ENCODE results near the gene AP4B1.

Gene AP4B1

DNA sequence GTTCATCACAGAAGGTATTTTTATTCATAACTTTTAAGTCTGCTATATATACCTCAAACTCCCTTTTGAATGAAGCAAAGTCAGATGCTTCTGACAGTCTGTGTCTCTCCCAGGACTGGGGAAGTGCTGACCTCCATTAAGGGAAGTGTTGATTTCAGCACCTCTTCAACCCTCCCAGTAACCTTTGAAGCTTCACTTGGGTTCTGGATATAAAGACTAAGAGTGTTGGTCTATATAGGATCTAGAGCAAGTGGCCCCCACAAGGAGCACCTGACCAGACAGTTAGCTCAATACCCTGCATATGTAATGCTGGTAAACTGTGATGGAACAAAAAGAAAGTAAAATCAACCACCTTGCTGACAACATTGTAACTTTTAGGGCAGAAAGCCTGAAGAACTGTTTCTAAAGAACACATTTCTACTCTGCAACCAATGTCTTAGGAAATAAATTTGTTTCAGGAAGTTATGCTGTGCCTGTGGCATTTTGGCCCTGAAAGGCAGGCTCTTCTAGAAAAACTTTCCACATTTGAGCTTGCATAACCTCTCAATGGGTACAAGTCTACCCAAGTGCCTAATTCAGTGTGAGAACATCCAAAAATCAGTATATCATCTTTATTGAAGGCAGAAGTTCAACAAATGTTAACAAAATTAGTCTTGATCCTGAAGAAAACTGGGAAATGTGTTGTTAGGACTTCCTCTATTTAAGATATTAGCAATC is 32.2 kb downstream of the AP4B1 start:
- DNase-seq (ENCODE audit: extremely low read depth, low read depth): no peak
- H3K4me3 ChIP-seq (replicated peaks; ENCODE audit: low read depth, low read length): no peak overlapping the region
- TF ChIP-seq, protein P1, sequence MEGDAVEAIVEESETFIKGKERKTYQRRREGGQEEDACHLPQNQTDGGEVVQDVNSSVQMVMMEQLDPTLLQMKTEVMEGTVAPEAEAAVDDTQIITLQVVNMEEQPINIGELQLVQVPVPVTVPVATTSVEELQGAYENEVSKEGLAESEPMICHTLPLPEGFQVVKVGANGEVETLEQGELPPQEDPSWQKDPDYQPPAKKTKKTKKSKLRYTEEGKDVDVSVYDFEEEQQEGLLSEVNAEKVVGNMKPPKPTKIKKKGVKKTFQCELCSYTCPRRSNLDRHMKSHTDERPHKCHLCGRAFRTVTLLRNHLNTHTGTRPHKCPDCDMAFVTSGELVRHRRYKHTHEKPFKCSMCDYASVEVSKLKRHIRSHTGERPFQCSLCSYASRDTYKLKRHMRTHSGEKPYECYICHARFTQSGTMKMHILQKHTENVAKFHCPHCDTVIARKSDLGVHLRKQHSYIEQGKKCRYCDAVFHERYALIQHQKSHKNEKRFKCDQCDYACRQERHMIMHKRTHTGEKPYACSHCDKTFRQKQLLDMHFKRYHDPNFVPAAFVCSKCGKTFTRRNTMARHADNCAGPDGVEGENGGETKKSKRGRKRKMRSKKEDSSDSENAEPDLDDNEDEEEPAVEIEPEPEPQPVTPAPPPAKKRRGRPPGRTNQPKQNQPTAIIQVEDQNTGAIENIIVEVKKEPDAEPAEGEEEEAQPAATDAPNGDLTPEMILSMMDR (IDR thresholded peaks at IDR 0.05; ENCODE audit: low read depth, low read length, missing control alignments): no peak

DNA sequence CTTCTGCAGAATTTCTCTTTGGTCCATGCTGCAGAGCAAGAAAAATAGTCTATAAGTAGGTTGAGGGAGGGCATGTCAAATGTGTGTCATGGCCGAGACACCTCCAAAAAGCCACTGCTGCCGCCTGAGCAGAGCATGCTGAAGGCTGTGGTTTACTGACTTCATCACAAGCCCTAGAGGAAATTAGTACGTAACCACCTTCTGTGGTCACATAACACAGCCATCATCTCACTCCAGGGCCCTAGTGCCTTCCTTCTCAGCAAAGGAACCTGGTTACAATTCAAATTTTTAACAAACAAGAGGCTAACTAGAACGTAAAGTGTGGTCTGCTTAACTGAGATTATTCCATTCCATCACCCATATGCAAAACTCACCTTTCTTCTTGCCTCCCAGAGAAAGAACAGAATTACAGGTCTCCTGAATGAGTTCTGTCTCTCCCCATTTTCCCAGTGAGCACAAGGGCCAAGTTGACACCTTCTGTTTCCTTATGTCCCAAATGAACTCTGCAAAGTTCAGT is 32.9 kb downstream of the AP4B1 start, which contains the start of gene PTPN22:
TSS of gene PTPN22 (minus strand) at position 116 of the 517 bp plus-strand sequence.
- TF ChIP-seq, protein P1 (IDR thresholded peaks at IDR 0.05; ENCODE audit: low read depth, low read length, missing control alignments): no peak
- no peak within 1 kb of the TSS for H3K4me3 ChIP-seq (replicated peaks; ENCODE audit: low read depth, low read length)
- DNase-seq (ENCODE audit: extremely low read depth, low read depth): peak; percentile 38

DNA sequence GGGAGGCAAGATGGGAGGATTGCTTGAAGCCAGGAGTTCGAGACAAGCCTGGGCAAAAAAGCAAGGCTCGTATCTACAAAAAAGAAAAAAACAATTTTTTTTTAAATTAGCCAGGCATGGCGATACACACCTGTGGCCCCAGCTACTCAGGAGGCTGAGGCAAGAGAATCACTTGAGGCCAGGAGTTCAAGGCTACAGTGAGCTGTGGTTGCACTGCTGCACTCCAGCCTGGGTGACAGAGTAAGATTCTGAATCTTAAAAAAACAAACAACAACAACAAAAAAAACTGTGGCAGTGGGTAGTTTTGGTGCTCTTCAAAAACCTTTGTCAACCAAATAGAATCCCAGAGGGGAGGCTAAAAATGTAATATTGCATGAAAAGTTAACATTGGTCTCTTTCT is 33.8 kb downstream of the AP4B1 start:
- TF ChIP-seq, protein P1 (IDR thresholded peaks at IDR 0.05; ENCODE audit: low read depth, low read length, missing control alignments): no peak
- no peak overlapping the region for H3K4me3 ChIP-seq (replicated peaks; ENCODE audit: low read depth, low read length)
- DNase-seq (ENCODE audit: extremely low read depth, low read depth): no peak

DNA sequence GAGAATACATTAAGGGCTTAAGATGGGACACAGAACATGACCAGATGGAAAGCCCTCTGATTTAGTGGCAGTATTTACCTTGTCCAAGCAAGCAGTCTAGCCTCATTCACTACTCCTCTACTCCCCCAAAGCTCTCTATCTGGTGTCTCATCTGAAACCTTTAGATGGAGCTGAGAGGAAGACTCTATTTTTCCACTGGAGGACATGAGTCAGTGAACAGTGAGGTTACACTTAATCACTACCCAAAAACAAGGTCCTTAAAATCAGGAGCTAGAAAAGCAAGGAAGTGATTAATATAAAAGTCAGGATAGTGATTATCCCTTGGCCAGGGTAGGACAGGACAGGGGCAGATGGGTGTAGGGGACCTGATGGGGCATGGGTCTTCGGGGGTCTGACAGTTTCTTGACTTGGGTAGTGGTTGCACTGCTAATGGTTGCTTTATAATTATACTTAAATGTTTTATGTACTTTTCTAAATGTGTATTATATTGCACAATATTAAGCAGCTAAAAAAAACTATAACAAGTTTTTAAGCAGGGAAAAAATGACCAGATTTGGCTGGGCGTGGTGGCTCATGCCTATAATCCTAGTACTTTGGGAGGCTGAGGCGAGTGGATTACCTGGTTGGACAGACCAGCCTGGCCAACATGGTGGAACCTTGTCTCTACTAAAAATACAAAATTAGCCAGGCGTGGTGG is 36.1 kb downstream of the AP4B1 start:
- no peak for DNase-seq (ENCODE audit: extremely low read depth, low read depth)
- no peak overlapping the region for H3K4me3 ChIP-seq (replicated peaks; ENCODE audit: low read depth, low read length)
- TF ChIP-seq, protein P1 (IDR thresholded peaks at IDR 0.05; ENCODE audit: low read depth, low read length, missing control alignments): no peak

DNA sequence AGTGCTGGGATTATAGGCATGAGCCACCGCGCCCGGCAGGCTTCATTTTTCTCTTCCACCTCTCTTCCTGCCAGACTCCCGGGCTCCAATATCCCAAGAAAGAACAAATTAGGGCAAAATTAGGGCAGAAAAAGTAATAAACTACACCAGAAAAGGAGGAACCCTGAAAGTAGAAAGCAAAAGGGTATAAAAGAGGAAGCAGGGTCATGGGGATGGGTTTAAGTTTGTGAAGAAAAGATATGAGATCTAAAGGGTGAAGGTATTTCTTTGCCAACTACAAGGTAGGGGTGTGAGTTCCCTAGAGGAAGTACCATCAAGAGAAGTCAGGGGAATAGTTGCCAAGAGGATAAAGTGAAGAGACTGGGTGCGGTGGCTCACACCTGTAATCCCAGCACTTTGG is 43.0 kb downstream of the AP4B1 start:
- H3K4me3 ChIP-seq (replicated peaks; ENCODE audit: low read depth, low read length): no peak overlapping the region
- TF ChIP-seq, protein P1 (IDR thresholded peaks at IDR 0.05; ENCODE audit: low read depth, low read length, missing control alignments): no peak
- no peak for DNase-seq (ENCODE audit: extremely low read depth, low read depth)

DNA sequence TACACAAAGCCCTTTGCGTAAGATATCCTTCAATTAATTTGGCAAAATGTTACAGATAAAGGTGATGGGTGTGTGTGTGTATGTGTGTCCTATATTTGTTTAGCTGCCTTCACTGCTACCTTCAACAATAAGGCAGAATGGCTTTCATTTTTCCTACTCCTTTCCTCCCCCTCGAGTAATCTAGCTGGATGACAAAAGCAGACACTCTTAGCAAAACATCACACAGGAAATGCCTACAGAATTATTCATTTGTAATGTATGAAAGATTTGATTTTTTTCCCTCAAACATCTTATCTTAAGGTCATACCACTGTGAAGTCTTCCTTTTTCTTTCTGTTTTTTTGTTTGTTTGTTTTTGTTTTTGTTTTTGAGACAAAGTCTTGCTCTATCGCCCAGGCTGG is 43.7 kb downstream of the AP4B1 start:
- TF ChIP-seq, protein P1 (IDR thresholded peaks at IDR 0.05; ENCODE audit: low read depth, low read length, missing control alignments): no peak
- H3K4me3 ChIP-seq (replicated peaks; ENCODE audit: low read depth, low read length): no peak overlapping the region
- DNase-seq (ENCODE audit: extremely low read depth, low read depth): peak; percentile 22

Measured in HFF-Myc (cell line).